Body of pancreas (tissue), 4 donors: ENCODE data around the gene GMEB2.

Experiments
- CTCF ChIP-seq, 7 experiments: fragments of 450-650 bp in 4 of 7; fragments of 200-600 bp in 3 of 7; sonication (generic) in 3 of 7; IDR thresholded peaks; one replicate each; pipeline ENCODE4 v1.5.1; 2016 to 2019; ENCODE audit warnings: antibody characterized with exemption in 7 of 7
- POLR2A ChIP-seq, 3 donors: fragments of 450-650 bp; IDR thresholded peaks; one replicate each; pipeline ENCODE4 v1.6.1; 2016; ENCODE audit warnings: antibody characterized with exemption in 3 of 3, mild to moderate bottlenecking in 2 of 3

- TF ChIP-seq CTCF (IDR thresholded peaks at IDR 0.05) (no peak), POLR2A (IDR thresholded peaks at IDR 0.05) (no peak)
Measured at GRCh38 chr20:63594043-63594561, 32.8 kb downstream of the GMEB2 start.
